SU-DHL-6 (cell line): ENCODE data around the gene SARDH.

Experiments
- H2AFZ ChIP-seq: fragments of 200-600 bp; sonication (generic); 2 replicates; pipeline ENCODE4 v1.6.1; 2014; ENCODE audit warnings: low read depth, mild to moderate bottlenecking, moderate library complexity, mixed read lengths, antibody characterized with exemption, low read length; ENCODE audit not compliant: severe bottlenecking
- H3F3A ChIP-seq: fragments of 200-600 bp; shearing (Covaris generic); 2 replicates; pipeline ENCODE4 v1.6.0; 2016; ENCODE audit warnings: antibody characterized with exemption, mild to moderate bottlenecking; ENCODE audit not compliant: insufficient read depth
- H3K27ac ChIP-seq: fragments of 200-600 bp; sonication (generic); 2 replicates; pipeline ENCODE4 v1.5.1; 2016; ENCODE audit warnings: low read depth, mild to moderate bottlenecking, low read length, moderate library complexity, mixed read lengths
- H3K27me3 ChIP-seq: fragments of 200-600 bp; sonication (generic), shearing (Covaris generic); 2 replicates; pipeline ENCODE4 v1.6.0; 2014; ENCODE audit warnings: mild to moderate bottlenecking, low read length
- H3K36me3 ChIP-seq: fragments of 200-600 bp; sonication (generic); 2 replicates; pipeline ENCODE4 v1.6.1; 2014; ENCODE audit warnings: mild to moderate bottlenecking, low read length, mixed read lengths
- H3K4me2 ChIP-seq: fragments of 300-600, 200-600 bp; shearing (Covaris generic), sonication (generic); 2 replicates; pipeline ENCODE4 v1.6.0; 2014; ENCODE audit warnings: low read length, low read depth, mild to moderate bottlenecking; ENCODE audit not compliant: poor library complexity, severe bottlenecking
- H3K4me3 ChIP-seq: fragments of 200-600 bp; sonication (generic); 2 replicates; pipeline ENCODE4 v1.5.1; 2014; ENCODE audit warnings: antibody characterized with exemption, low read length, mild to moderate bottlenecking, mixed read lengths; ENCODE audit not compliant: insufficient read depth, poor library complexity, severe bottlenecking
- H3K79me2 ChIP-seq: fragments of 200-600 bp; sonication (generic); 2 replicates; pipeline ENCODE4 v1.6.1; 2014; ENCODE audit warnings: mild to moderate bottlenecking, low read length, moderate library complexity; ENCODE audit not compliant: insufficient read depth
- H3K9ac ChIP-seq: fragments of 200-600 bp; sonication (generic); 2 replicates; pipeline ENCODE4 v1.7.0; 2014; ENCODE audit warnings: mild to moderate bottlenecking, low read length
- H3K9me2 ChIP-seq: fragments of 200-600 bp; sonication (generic); replicated peaks from 2 replicates; pipeline ENCODE4 v1.6.1; 2014; ENCODE audit warnings: low read length; ENCODE audit not compliant: insufficient read depth
- H3K9me3 ChIP-seq: fragments of 200-600 bp; sonication (generic); 2 replicates; pipeline ENCODE4 v1.6.1; 2014; ENCODE audit warnings: low read length, mixed read lengths; ENCODE audit not compliant: insufficient read depth
- H4K20me1 ChIP-seq: fragments of 200-600 bp; sonication (generic); 2 replicates; pipeline ENCODE4 v1.6.1; 2014; ENCODE audit warnings: low read depth, mild to moderate bottlenecking, antibody characterized with exemption, low read length, moderate library complexity, mixed read lengths
- EZH2phosphoT487 ChIP-seq: fragments of 200-600 bp; sonication (generic), shearing (Covaris generic); conservative IDR thresholded peaks from 2 replicates; pipeline ENCODE4 v1.6.1; 2018; ENCODE audit warnings: mild to moderate bottlenecking, antibody characterized with exemption, low read length, moderate library complexity, mixed read lengths
- TF ChIP-seq, protein P1 (sequence below): fragments of 200-600 bp; sonication (generic); IDR thresholded peaks from one replicate; pipeline ENCODE4 v1.5.1; 2017; ENCODE audit warnings: antibody characterized with exemption, mild to moderate bottlenecking, low read length, moderate library complexity; ENCODE audit not compliant: insufficient read depth, poor library complexity, severe bottlenecking

SARDH gene

DNA sequence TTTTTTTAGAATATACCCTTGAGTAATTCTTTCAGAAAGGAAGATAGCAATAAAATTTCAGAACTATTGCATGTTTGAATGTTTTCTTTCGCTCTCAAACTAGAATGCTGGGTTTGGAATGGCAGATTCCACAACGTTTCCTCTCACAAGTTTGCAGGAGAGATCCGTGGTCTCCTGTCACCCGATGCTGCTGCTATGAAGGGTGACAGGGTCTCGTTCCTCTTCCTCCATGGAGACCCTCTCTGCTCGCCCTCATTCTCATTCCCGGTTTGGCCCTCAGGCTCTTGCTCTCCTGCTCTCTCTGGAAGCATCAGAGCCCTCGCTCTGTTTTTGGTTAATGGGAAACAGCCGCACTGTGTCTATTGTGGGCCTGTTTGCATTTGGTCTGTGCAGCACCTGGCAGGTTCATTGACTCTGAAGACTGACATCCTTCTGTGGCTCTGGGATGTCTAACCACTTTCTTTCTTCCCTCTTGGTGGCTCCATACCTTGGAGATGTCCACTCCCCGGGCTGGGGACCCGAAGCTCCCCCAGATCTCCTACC is 116.4 kb downstream of the SARDH start:
- Histone ChIP-seq H3K27me3 (no peaks in the 10 kb centered on the region), H3K79me2 (no peaks in the 10 kb centered on the region), H2AFZ (no peak overlapping the region), H3K4me3 (no peak overlapping the region), H3K27ac (no peak overlapping the region), H3K9me2 (no peaks in the 10 kb centered on the region), H3K9ac (no peak overlapping the region), H3K36me3 (no peaks in the 10 kb centered on the region), H3K9me3 (no peaks in the 10 kb centered on the region), H4K20me1 (no peaks in the 10 kb centered on the region), H3K4me2 (no peak overlapping the region), H3F3A (no peaks in the 10 kb centered on the region)
- TF ChIP-seq, protein P1, sequence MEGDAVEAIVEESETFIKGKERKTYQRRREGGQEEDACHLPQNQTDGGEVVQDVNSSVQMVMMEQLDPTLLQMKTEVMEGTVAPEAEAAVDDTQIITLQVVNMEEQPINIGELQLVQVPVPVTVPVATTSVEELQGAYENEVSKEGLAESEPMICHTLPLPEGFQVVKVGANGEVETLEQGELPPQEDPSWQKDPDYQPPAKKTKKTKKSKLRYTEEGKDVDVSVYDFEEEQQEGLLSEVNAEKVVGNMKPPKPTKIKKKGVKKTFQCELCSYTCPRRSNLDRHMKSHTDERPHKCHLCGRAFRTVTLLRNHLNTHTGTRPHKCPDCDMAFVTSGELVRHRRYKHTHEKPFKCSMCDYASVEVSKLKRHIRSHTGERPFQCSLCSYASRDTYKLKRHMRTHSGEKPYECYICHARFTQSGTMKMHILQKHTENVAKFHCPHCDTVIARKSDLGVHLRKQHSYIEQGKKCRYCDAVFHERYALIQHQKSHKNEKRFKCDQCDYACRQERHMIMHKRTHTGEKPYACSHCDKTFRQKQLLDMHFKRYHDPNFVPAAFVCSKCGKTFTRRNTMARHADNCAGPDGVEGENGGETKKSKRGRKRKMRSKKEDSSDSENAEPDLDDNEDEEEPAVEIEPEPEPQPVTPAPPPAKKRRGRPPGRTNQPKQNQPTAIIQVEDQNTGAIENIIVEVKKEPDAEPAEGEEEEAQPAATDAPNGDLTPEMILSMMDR = no peak
- TF ChIP-seq EZH2phosphoT487 = no peak

DNA sequence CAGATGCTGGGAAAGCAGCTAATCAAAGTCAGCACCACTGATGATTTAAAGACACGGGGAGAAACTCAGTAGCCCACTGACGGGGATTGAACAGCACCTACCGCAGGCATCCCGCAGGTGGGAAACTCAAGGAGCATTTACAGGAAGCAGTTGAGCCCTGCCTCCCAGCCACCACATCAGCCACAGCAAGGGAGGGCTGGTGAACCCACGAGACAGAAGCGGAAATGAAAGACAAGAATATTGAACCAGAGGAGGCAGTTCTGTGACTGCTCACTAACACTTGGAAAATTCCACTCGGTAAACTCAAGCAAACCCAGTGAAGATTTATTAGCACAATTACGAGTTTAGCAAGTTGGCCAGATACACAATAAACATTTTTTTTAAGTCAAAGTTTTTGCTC is 118.4 kb downstream of the SARDH start:
- Histone ChIP-seq H3F3A (no peaks in the 10 kb centered on the region), H3K27ac (no peak overlapping the region), H3K9me2 (no peaks in the 10 kb centered on the region), H3K4me2 (no peak overlapping the region), H3K27me3 (no peaks in the 10 kb centered on the region), H3K79me2 (no peaks in the 10 kb centered on the region), H3K9ac (no peak overlapping the region), H3K9me3 (no peaks in the 10 kb centered on the region), H4K20me1 (no peaks in the 10 kb centered on the region), H3K36me3 (no peaks in the 10 kb centered on the region), H3K4me3 (no peak overlapping the region), H2AFZ (no peak overlapping the region)
- no peak for TF ChIP-seq EZH2phosphoT487
- TF ChIP-seq, protein P1 = no peak

DNA sequence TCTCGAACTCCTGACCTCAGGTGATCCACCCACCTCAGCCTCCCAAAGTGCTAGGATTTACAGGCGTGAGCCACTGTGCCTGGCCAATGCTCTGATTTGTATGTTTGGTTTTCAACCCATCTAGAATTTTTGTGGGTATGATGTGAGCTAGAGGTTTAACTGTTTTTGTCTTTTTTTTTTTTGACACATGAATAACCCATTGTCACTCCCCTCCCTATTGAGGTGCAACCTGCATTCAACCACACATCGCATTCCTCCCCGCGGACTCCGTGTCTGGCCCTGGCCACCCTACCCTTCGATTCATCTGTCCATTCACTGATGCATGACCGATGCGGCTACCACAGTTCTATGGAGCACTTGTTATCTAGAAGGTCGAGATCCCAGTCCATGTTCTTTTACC is 119.4 kb downstream of the SARDH start:
- Histone ChIP-seq H3K27me3 (no peaks in the 10 kb centered on the region), H3K4me3 (no peak overlapping the region), H3K27ac (no peak overlapping the region), H3K9ac (no peak overlapping the region), H3K9me2 (no peaks in the 10 kb centered on the region), H2AFZ (no peak overlapping the region), H3K9me3 (no peaks in the 10 kb centered on the region), H3F3A (no peaks in the 10 kb centered on the region), H3K79me2 (no peaks in the 10 kb centered on the region), H3K4me2 (no peak overlapping the region), H4K20me1 (no peaks in the 10 kb centered on the region), H3K36me3 (no peaks in the 10 kb centered on the region)
- TF ChIP-seq EZH2phosphoT487 = no peak
- TF ChIP-seq, protein P1 = no peak
